ENCODE results near the gene ST8SIA4. TPM values are rescaled to one million over a fixed set of nuclear protein-coding genes. Genes with fewer than 3 reads are reported as not detected.

Gene ST8SIA4
- total RNA-seq, 1 experiment from 2014 or later, result 0.10 TPM

- no peak for DNase-seq (ENCODE audit: low read depth)
Measured at GRCh38 chr5:100867039-100867562, 36.0 kb downstream of the ST8SIA4 start.

GRCh38 chr5:100864931-100865330 is 38.2 kb downstream of the ST8SIA4 start:
- DNase-seq (ENCODE audit: low read depth), result no peak

GRCh38 chr5:100863739-100864138 is 39.3 kb downstream of the ST8SIA4 start:
- no peak for DNase-seq (ENCODE audit: low read depth)

- no peak for DNase-seq (ENCODE audit: low read depth)
Measured at GRCh38 chr5:100861148-100861547, 41.9 kb downstream of the ST8SIA4 start.

GRCh38 chr5:100860407-100860806 is 42.7 kb downstream of the ST8SIA4 start:
- no peak for DNase-seq (ENCODE audit: low read depth)

- no peak for DNase-seq (ENCODE audit: low read depth)
Measured at GRCh38 chr5:100858987-100859545, 44.0 kb downstream of the ST8SIA4 start.

- DNase-seq (ENCODE audit: low read depth), result no peak
Measured at GRCh38 chr5:100856462-100856861, 46.6 kb downstream of the ST8SIA4 start.

GRCh38 chr5:100855937-100856430 is 47.1 kb downstream of the ST8SIA4 start:
- no peak for DNase-seq (ENCODE audit: low read depth)

GRCh38 chr5:100855295-100855694 is 47.8 kb downstream of the ST8SIA4 start:
- no peak for DNase-seq (ENCODE audit: low read depth)

- DNase-seq (ENCODE audit: low read depth), result no peak
Measured at GRCh38 chr5:100854591-100854990, 48.5 kb downstream of the ST8SIA4 start.

GRCh38 chr5:100853582-100853981 is 49.5 kb downstream of the ST8SIA4 start:
- no peak for DNase-seq (ENCODE audit: low read depth)

- DNase-seq (ENCODE audit: low read depth), result no peak
Measured at GRCh38 chr5:100852988-100853449, 50.1 kb downstream of the ST8SIA4 start.

- DNase-seq (ENCODE audit: low read depth), result no peak
Measured at GRCh38 chr5:100852051-100852450, 51.0 kb downstream of the ST8SIA4 start.

GRCh38 chr5:100846772-100847171 is 56.3 kb downstream of the ST8SIA4 start:
- no peak for DNase-seq (ENCODE audit: low read depth)

- no peak for DNase-seq (ENCODE audit: low read depth)
Measured at GRCh38 chr5:100842080-100842479, 61.0 kb downstream of the ST8SIA4 start.

- peak; percentile 16 for DNase-seq (ENCODE audit: low read depth)
Measured at GRCh38 chr5:100841358-100842076, 61.6 kb downstream of the ST8SIA4 start.

GRCh38 chr5:100840789-100841188 is 62.3 kb downstream of the ST8SIA4 start:
- DNase-seq (ENCODE audit: low read depth), result no peak

GRCh38 chr5:100840370-100840769 is 62.7 kb downstream of the ST8SIA4 start:
- peak; percentile 20 for DNase-seq (ENCODE audit: low read depth)

- DNase-seq (ENCODE audit: low read depth), result no peak
Measured at GRCh38 chr5:100838048-100838473, 65.0 kb downstream of the ST8SIA4 start.

GRCh38 chr5:100834519-100834918 is 68.6 kb downstream of the ST8SIA4 start:
- DNase-seq (ENCODE audit: low read depth), result no peak

- no peak for DNase-seq (ENCODE audit: low read depth)
Measured at GRCh38 chr5:100832252-100833230, 70.5 kb downstream of the ST8SIA4 start.

- DNase-seq (ENCODE audit: low read depth), result no peak
Measured at GRCh38 chr5:100828898-100829356, 74.2 kb downstream of the ST8SIA4 start.
